H1 (cell line): Measurements from ENCODE around the gene RNU6-7. TPM values are rescaled to one million over a fixed set of nuclear protein-coding genes. Genes with fewer than 3 reads are reported as not detected.

Source experiments
- CTCF ChIA-PET: fragments of 300-600 bp; sonication (Branson Sonifier 250); formaldehyde crosslinking; loops from one replicate; lab custom pipeline; 2021; ENCODE audit not compliant: partially characterized antibody; lab: Charles Lee
- POLR2A ChIA-PET: fragments of 300-600 bp; sonication (Branson Sonifier 250); formaldehyde crosslinking; loops from one replicate; lab custom pipeline; 2021; ENCODE audit warnings: inconsistent platforms; ENCODE audit not compliant: partially characterized antibody; lab: Charles Lee
- DNase-seq, 2 experiments: peaks; one replicate each; pipeline versions ENCODE4 v3.0.0 to v3.0.0-alpha.2; 2010 to 2022; ENCODE audit warnings: low spot score in 2 of 2, low read depth in 1 of 2, mixed read lengths in 1 of 2
- FAIRE-seq: peaks from 2 replicates; lab custom pipeline; 2011; peaks lifted over from hg19 to GRCh38; lab: Jason Lieb, UNC
- H2AFZ ChIP-seq: 2 replicates; pipeline ENCODE4 v1.8.1; 2012; ENCODE audit warnings: low read length, inconsistent platforms
- H2AK5ac ChIP-seq: 2 replicates; pipeline ENCODE4 v1.6.1; 2013; ENCODE audit warnings: low read depth, low read length
- H2BK120ac ChIP-seq: replicated peaks from 2 replicates; pipeline ENCODE3; 2013; ENCODE audit warnings: low read depth, low read length, inconsistent platforms
- H2BK12ac ChIP-seq: 2 replicates; pipeline ENCODE4 v1.6.1; 2013; ENCODE audit warnings: low read depth, low read length
- H2BK15ac ChIP-seq: 2 replicates; pipeline ENCODE4 v1.6.1; 2013; ENCODE audit warnings: low read length
- H2BK20ac ChIP-seq: 2 replicates; pipeline ENCODE4 v1.6.1; 2013; ENCODE audit warnings: low read length
- H2BK5ac ChIP-seq: 2 replicates; pipeline ENCODE4 v1.6.1; 2013; ENCODE audit warnings: low read depth, low read length
- H3K14ac ChIP-seq: 2 replicates; pipeline ENCODE4 v1.6.1; 2013; ENCODE audit warnings: inconsistent platforms; ENCODE audit not compliant: insufficient read length
- H3K18ac ChIP-seq: 2 replicates; pipeline ENCODE4 v1.6.1; 2013; ENCODE audit warnings: low read length; ENCODE audit errors: extremely low read depth
- H3K23ac ChIP-seq: 2 replicates; pipeline ENCODE4 v1.6.1; 2013; ENCODE audit warnings: inconsistent platforms; ENCODE audit not compliant: insufficient read length
- H3K23me2 ChIP-seq: 2 replicates; pipeline ENCODE4 v1.6.1; 2013; ENCODE audit warnings: low read depth, low read length
- H3K27ac ChIP-seq: 2 replicates; pipeline ENCODE4 v1.6.1; 2011; ENCODE audit warnings: low read depth, low read length, inconsistent platforms
- H3K27me3 ChIP-seq, 4 experiments: replicated peaks in 1 of 4; 1 replicate in 1 of 4; 2 replicates in 3 of 4; pipeline versions ENCODE4 v1.6.1 to v1.8.1; 2011 to 2013; ENCODE audit warnings: low read length in 3 of 4, mild to moderate bottlenecking in 3 of 4, inconsistent platforms in 2 of 4, mixed read lengths in 2 of 4, moderate library complexity in 1 of 4; ENCODE audit not compliant: control insufficient read depth in 3 of 4, insufficient read depth in 3 of 4; ENCODE audit errors: extremely low read depth in 1 of 4
- H3K36me3 ChIP-seq, 4 experiments: 2 replicates each; pipeline versions ENCODE4 v1.6.1 to v1.8.1; 2011 to 2013; ENCODE audit warnings: mild to moderate bottlenecking in 4 of 4, low read length in 3 of 4, moderate library complexity in 2 of 4, control low read depth in 1 of 4, inconsistent platforms in 1 of 4; ENCODE audit not compliant: insufficient read depth in 4 of 4, control insufficient read depth in 2 of 4
- H3K4ac ChIP-seq: replicated peaks from 2 replicates; pipeline ENCODE3; 2013; ENCODE audit warnings: low read length, low read depth, mixed read lengths, inconsistent platforms; ENCODE audit not compliant: insufficient read length
- H3K4me1 ChIP-seq, 4 experiments: replicated peaks in 1 of 4; 1 replicate in 1 of 4; 2 replicates in 3 of 4; pipeline versions ENCODE4 v1.6.1 to v1.8.1; 2011 to 2013; ENCODE audit warnings: low read length in 3 of 4, inconsistent platforms in 2 of 4, mixed read lengths in 1 of 4; ENCODE audit not compliant: insufficient read depth in 4 of 4, control insufficient read depth in 3 of 4
- H3K4me2 ChIP-seq, 2 experiments: 2 replicates each; pipeline versions ENCODE4 v1.6.1 to v1.8.1; 2011 to 2013; ENCODE audit warnings: low read depth in 2 of 2, low read length in 2 of 2, control low read depth in 1 of 2, inconsistent platforms in 1 of 2, mild to moderate bottlenecking in 1 of 2; ENCODE audit not compliant: insufficient read depth in 1 of 2
- H3K4me3 ChIP-seq, 4 experiments: fragments of 200-600, 300-600 bp in 1 of 4; sonication (generic), shearing (Covaris generic), sonication (Bioruptor Twin) in 1 of 4; 2 replicates each; pipeline versions ENCODE4 v1.5.1 to v1.8.1; 2011 to 2016; ENCODE audit warnings: low read length in 4 of 4, low read depth in 3 of 4, control low read depth in 2 of 4, inconsistent platforms in 2 of 4, mild to moderate bottlenecking in 2 of 4, mixed read lengths in 1 of 4, moderate library complexity in 1 of 4; ENCODE audit not compliant: insufficient read depth in 2 of 4; ENCODE audit errors: extremely low read depth in 1 of 4
- H3K56ac ChIP-seq: replicated peaks from 2 replicates; pipeline ENCODE3; 2013; ENCODE audit warnings: low read depth, mild to moderate bottlenecking, mixed read lengths, low read length, inconsistent platforms; ENCODE audit not compliant: insufficient read length
- H3K79me1 ChIP-seq: 2 replicates; pipeline ENCODE4 v1.6.1; 2013; ENCODE audit warnings: low read depth, low read length, control low read depth
- H3K79me2 ChIP-seq, 2 experiments: 2 replicates each; pipeline versions ENCODE4 v1.6.1 to v1.8.1; 2012 to 2013; ENCODE audit warnings: low read length in 2 of 2, mild to moderate bottlenecking in 2 of 2, inconsistent platforms in 1 of 2; ENCODE audit not compliant: insufficient read depth in 2 of 2, control insufficient read depth in 1 of 2
- H3K9ac ChIP-seq, 4 experiments: replicated peaks in 1 of 4; 1 replicate in 1 of 4; 2 replicates in 3 of 4; pipeline versions ENCODE4 v1.6.1 to v1.8.1; 2011 to 2013; ENCODE audit warnings: low read depth in 3 of 4, low read length in 3 of 4, control low read depth in 2 of 4, mild to moderate bottlenecking in 2 of 4, moderate library complexity in 2 of 4, inconsistent platforms in 1 of 4; ENCODE audit errors: extremely low read depth in 1 of 4
- H3K9me3 ChIP-seq, 2 experiments: 2 replicates each; pipeline versions ENCODE4 v1.6.1 to v1.8.1; 2012 to 2013; ENCODE audit warnings: mild to moderate bottlenecking in 2 of 2, moderate library complexity in 2 of 2, control low read depth in 1 of 2, inconsistent platforms in 1 of 2, low read depth in 1 of 2, low read length in 1 of 2, mixed read lengths in 1 of 2; ENCODE audit not compliant: insufficient read depth in 2 of 2
- H4K20me1 ChIP-seq, 2 experiments: replicated peaks in 1 of 2; 2 replicates each; pipeline versions ENCODE3 to v1.8.1; 2011 to 2013; ENCODE audit warnings: inconsistent platforms in 2 of 2, low read length in 2 of 2, mild to moderate bottlenecking in 1 of 2; ENCODE audit not compliant: insufficient read depth in 2 of 2, control insufficient read depth in 1 of 2
- H4K5ac ChIP-seq: 2 replicates; pipeline ENCODE4 v1.6.1; 2013; ENCODE audit warnings: low read length, low read depth, mixed read lengths, inconsistent platforms; ENCODE audit not compliant: insufficient read length
- H4K8ac ChIP-seq: 2 replicates; pipeline ENCODE4 v1.8.0; 2013; ENCODE audit warnings: mild to moderate bottlenecking, moderate library complexity, low read length, inconsistent platforms; ENCODE audit not compliant: insufficient read depth; ENCODE audit errors: extremely low read depth
- H4K91ac ChIP-seq: replicated peaks from 2 replicates; pipeline ENCODE3; 2013; ENCODE audit warnings: low read length, mixed read lengths, inconsistent platforms; ENCODE audit not compliant: insufficient read length
- BACH1 ChIP-seq: IDR thresholded peaks from 2 replicates; pipeline ENCODE4 v1.6.1; 2012; ENCODE audit warnings: low read length, improper control_type of control experiment
- BCL11A ChIP-seq, 2 experiments: IDR thresholded peaks; one replicate each; pipeline ENCODE4 v1.6.1; 2011; ENCODE audit warnings: low read depth in 2 of 2, low read length in 2 of 2, mild to moderate bottlenecking in 2 of 2
- CHD1 ChIP-seq: IDR thresholded peaks from 2 replicates; pipeline ENCODE4 v1.6.1; 2012; ENCODE audit warnings: low read depth, low read length, improper control_type of control experiment
- CHD2 ChIP-seq: IDR thresholded peaks from 2 replicates; pipeline ENCODE4 v1.6.1; 2012; ENCODE audit warnings: low read length, improper control_type of control experiment
- CREB1 ChIP-seq: IDR thresholded peaks from 2 replicates; pipeline ENCODE4 v1.6.1; 2012; ENCODE audit warnings: inconsistent platforms
- GABPA ChIP-seq: IDR thresholded peaks from 2 replicates; pipeline ENCODE4 v1.6.1; 2011; ENCODE audit warnings: mild to moderate bottlenecking, low read length, moderate library complexity, borderline replicate concordance; ENCODE audit not compliant: insufficient read depth
- HDAC2 ChIP-seq, 2 experiments: fragments of 300-600 bp in 1 of 2; sonication (generic) in 1 of 2; IDR thresholded peaks; 2 replicates each; pipeline ENCODE4 v1.6.1; 2011 to 2012; ENCODE audit warnings: low read depth in 2 of 2, low read length in 2 of 2, mild to moderate bottlenecking in 2 of 2, moderate library complexity in 2 of 2, borderline replicate concordance in 1 of 2, inconsistent platforms in 1 of 2
- KDM5A ChIP-seq: fragments of 200-600 bp; IDR thresholded peaks from 2 replicates; pipeline ENCODE4 v1.7.1; 2012; ENCODE audit warnings: mild to moderate bottlenecking, low read length, inconsistent platforms, mixed read lengths
- POU5F1 ChIP-seq: IDR thresholded peaks from 2 replicates; pipeline ENCODE4 v1.6.1; 2011; ENCODE audit warnings: low read depth, mild to moderate bottlenecking, low read length, moderate library complexity
- RFX5 ChIP-seq: IDR thresholded peaks from 2 replicates; pipeline ENCODE4 v1.6.1; 2011; ENCODE audit warnings: low read depth, low read length, improper control_type of control experiment, borderline replicate concordance
- SP4 ChIP-seq: IDR thresholded peaks from 2 replicates; pipeline ENCODE4 v1.6.1; 2012; ENCODE audit warnings: low read length, inconsistent platforms
- SUZ12 ChIP-seq: fragments of 200-600 bp; sonication (generic); IDR thresholded peaks from 2 replicates; pipeline ENCODE4 v1.6.1; 2012; ENCODE audit warnings: mild to moderate bottlenecking, inconsistent platforms, low read length, moderate library complexity, mixed read lengths
- YY1 ChIP-seq: IDR thresholded peaks from 2 replicates; pipeline ENCODE4 v1.6.1; 2011; ENCODE audit warnings: low read depth, mild to moderate bottlenecking, low read length
- WGBS, 2 experiments: shearing (Covaris generic) in 1 of 2; methylation state at CpG; one replicate each; pipeline versions ENCODE4 v1.1.6 to v1.1.7; 2013 to 2015; ENCODE audit warnings: low lambda C conversion rate in 2 of 2, mixed read lengths in 2 of 2, inconsistent platforms in 1 of 2, low coverage in 1 of 2, missing lambda C conversion rate in 1 of 2; ENCODE audit not compliant: insufficient replicate concordance in 2 of 2, insufficient coverage in 1 of 2, insufficient read length in 1 of 2; ENCODE audit errors: extremely low coverage in 1 of 2, missing lambda C conversion rate in 1 of 2; 5-methylcytosine and 5-hydroxymethylcytosine counted together
- polyA plus RNA-seq, 7 experiments: library from polyadenylated mRNA; depleted of rRNA in 3 of 7; stranded (reverse) in 5 of 7; unstranded in 2 of 7; fragments of >200 nt in 5 of 7; fragments of 200-250 nt in 2 of 7; gene quantifications; 1 replicate in 5 of 7; 2 replicates in 1 of 7; 4 replicates in 1 of 7; pipeline versions ENCODE4 v1.2.1 to v1.2.3, GENCODE V29; 2011 to 2013; ENCODE audit warnings: missing spikeins in 2 of 7, mixed read lengths in 2 of 7
- total RNA-seq: library from RNA; stranded (reverse); fragmentation: NEBNext Ultra II Directional; extraction: Animal tissue kit (Norgen Biotek cat#: 25700); gene quantifications from 2 replicates; pipeline ENCODE4 v1.2.1, GENCODE V29; 2021

Gene RNU6-7
- total and polyA plus RNA-seq, 2 of the 8 experiments (the other 6 are each of a cell fraction or from before 2014, with no cell fraction given) = not detected

DNA sequence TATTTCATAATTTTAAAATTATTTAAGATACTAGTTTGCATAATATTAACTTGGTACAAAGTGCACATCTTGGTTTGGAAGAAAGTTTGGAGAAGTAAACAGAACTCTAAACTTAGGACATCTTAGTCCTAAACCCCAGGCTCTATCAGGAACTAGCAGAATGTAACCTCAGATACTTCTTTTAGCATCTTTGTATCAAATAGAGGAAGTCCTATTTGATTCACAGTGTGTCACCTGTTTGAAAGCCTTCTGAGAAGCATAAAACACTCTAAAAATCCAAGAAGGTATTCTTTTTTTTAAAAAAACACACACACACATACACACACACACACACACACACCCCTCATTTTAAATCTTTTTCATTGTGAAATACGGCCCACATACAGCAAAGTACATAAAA, 12.0 kb upstream of the RNU6-7 start:
- no peaks in the 10 kb centered on the region for H3K27me3 ChIP-seq
- no peak overlapping the region for H3K9ac ChIP-seq
- H3K23ac ChIP-seq = no peak overlapping the region
- no peak overlapping the region for H4K5ac ChIP-seq
- no peaks in the 10 kb centered on the region for H3K4me1 ChIP-seq
- CTCF ChIA-PET = no interaction called here
- no peaks in the 10 kb centered on the region for H4K20me1 ChIP-seq
- H4K91ac ChIP-seq = no peak overlapping the region
- H3K4me2 ChIP-seq = no peak overlapping the region
- FAIRE-seq (no peak), DNase-seq (no peak)
- no peak overlapping the region for H2BK20ac ChIP-seq
- H3K4ac ChIP-seq = no peak overlapping the region
- H4K8ac ChIP-seq = no peak overlapping the region
- 0 out of 4 replicates have a peak, but pooled peaks cover 0 to 3% of the 10 kb centered on the region in 2 experiments for H3K9me3 ChIP-seq
- POLR2A ChIA-PET = no interaction called here
- no peak overlapping the region for H2BK15ac ChIP-seq
- H3K18ac ChIP-seq = no peak overlapping the region
- no peak overlapping the region for H3K27ac ChIP-seq
- no peaks in the 10 kb centered on the region for H3K23me2 ChIP-seq
- no peak overlapping the region for H3K4me3 ChIP-seq
- H3K79me2 ChIP-seq = no peaks in the 10 kb centered on the region
- H3K56ac ChIP-seq = no peak overlapping the region
- no peak overlapping the region for H2BK5ac ChIP-seq
- no peak overlapping the region for H2AK5ac ChIP-seq
- H2BK12ac ChIP-seq = no peak overlapping the region
- H2AFZ ChIP-seq = no peak overlapping the region
- H2BK120ac ChIP-seq = no peak overlapping the region
- H3K14ac ChIP-seq = no peak overlapping the region
- WGBS, 2 experiments = 83% methylated on average over 1 of the region's 1 CpG; no CpG with 5 or more reads in 1 of the 2 experiments
- H3K79me1 ChIP-seq = no peaks in the 10 kb centered on the region
- no peaks in the 10 kb centered on the region for H3K36me3 ChIP-seq
- TF ChIP-seq HDAC2 (IDR thresholded peaks at IDR 0.05; ENCODE audit: borderline replicate concordance in 1 of 2, low read depth in 2 of 2, low read length in 2 of 2) (no peak), SP4 (no peak), CHD1 (no peak), BACH1 (no peak), GABPA (no peak), RFX5 (no peak), SUZ12 (no peak), CREB1 (no peak), BCL11A (IDR thresholded peaks at IDR 0.05; ENCODE audit: low read depth in 2 of 2, low read length in 2 of 2) (no peak), YY1 (no peak), KDM5A (no peak), POU5F1 (no peak), CHD2 (no peak)
